Suppressor macrophage treated with lipopolysaccharide for 4 hours (primary cell): ENCODE results near the gene UCK2.
A peak's percentile ranks its signal among the peaks of the same experiment; 100 is the strongest.

Experiments
- DNase-seq: peaks from one replicate; pipeline ENCODE4 v3.0.0-alpha.2; 2020

UCK2 gene

GRCh38 chr1:165856021-165856420 lies 28.6 kb downstream of the UCK2 start:
- no peak for DNase-seq

GRCh38 chr1:165856606-165857005 lies 29.2 kb downstream of the UCK2 start:
- DNase-seq, result no peak

- DNase-seq, result peak; percentile 71
These were observed 29.8 kb downstream of the UCK2 start for GRCh38 chr1:165857046-165857801.

GRCh38 chr1:165858364-165858823 lies 31.0 kb downstream of the UCK2 start:
- no peak for DNase-seq

GRCh38 chr1:165858967-165859845 lies 31.8 kb downstream of the UCK2 start:
- DNase-seq, result no peak

GRCh38 chr1:165860065-165860464 lies 32.7 kb downstream of the UCK2 start:
- DNase-seq, result no peak

GRCh38 chr1:165861911-165862310 lies 34.5 kb downstream of the UCK2 start:
- DNase-seq, result no peak

GRCh38 chr1:165862448-165862847 lies 35.0 kb downstream of the UCK2 start:
- DNase-seq, result peak; percentile 33

- DNase-seq, result no peak
These were observed 35.9 kb downstream of the UCK2 start for GRCh38 chr1:165863346-165863745.

GRCh38 chr1:165865633-165866340 lies 38.4 kb downstream of the UCK2 start:
- no peak for DNase-seq

GRCh38 chr1:165869343-165869742 lies 41.9 kb downstream of the UCK2 start:
- no peak for DNase-seq

GRCh38 chr1:165871311-165872067 lies 44.1 kb downstream of the UCK2 start:
- DNase-seq, result peak; percentile 89

- no peak for DNase-seq
These were observed 46.1 kb downstream of the UCK2 start for GRCh38 chr1:165873481-165873880.

GRCh38 chr1:165874643-165875042 lies 47.2 kb downstream of the UCK2 start:
- DNase-seq, result no peak

- DNase-seq, result no peak
These were observed 47.8 kb downstream of the UCK2 start for GRCh38 chr1:165875171-165875570.

- no peak for DNase-seq
These were observed 48.2 kb downstream of the UCK2 start for GRCh38 chr1:165875604-165876003.

- DNase-seq, result no peak
These were observed 48.7 kb downstream of the UCK2 start for GRCh38 chr1:165876121-165876520.

GRCh38 chr1:165877411-165877810 lies 50.0 kb downstream of the UCK2 start:
- DNase-seq, result no peak

- DNase-seq, result peak; percentile 89
These were observed 50.6 kb downstream of the UCK2 start for GRCh38 chr1:165877940-165878556.

GRCh38 chr1:165879946-165880345 lies 52.5 kb downstream of the UCK2 start:
- no peak for DNase-seq

GRCh38 chr1:165880993-165881392 lies 53.6 kb downstream of the UCK2 start:
- DNase-seq, result no peak
